HS-5 (cell line): Measurements from ENCODE around the gene USP53.
"Not testable (repeated sequence)": the region's sequence is repeated elsewhere in the genome, so short reads cannot be mapped to it uniquely, and the experiment has no call there.

Experiments
- DNase-seq: peaks from one replicate; pipeline ENCODE4 v3.0.0-alpha.2; 2012; ENCODE audit warnings: low read depth

The USP53 gene

GRCh38 chr4:119228406-119228805 lies 15.9 kb downstream of the USP53 start:
- DNase-seq, result no peak

- no peak for DNase-seq
Observed at GRCh38 chr4:119229908-119230687, 17.6 kb downstream of the USP53 start.

GRCh38 chr4:119231491-119231890 lies 19.0 kb downstream of the USP53 start:
- no peak for DNase-seq

GRCh38 chr4:119232286-119232685 lies 19.8 kb downstream of the USP53 start:
- DNase-seq, result no peak

- DNase-seq, result no peak
Observed at GRCh38 chr4:119233191-119233590, 20.7 kb downstream of the USP53 start.

GRCh38 chr4:119233750-119234149 lies 21.2 kb downstream of the USP53 start:
- DNase-seq, result no peak

GRCh38 chr4:119237201-119237600 lies 24.7 kb downstream of the USP53 start:
- DNase-seq, result no peak

GRCh38 chr4:119237642-119238041 lies 25.1 kb downstream of the USP53 start:
- no peak for DNase-seq

GRCh38 chr4:119238068-119238722 lies 25.7 kb downstream of the USP53 start:
- no peak for DNase-seq

GRCh38 chr4:119240128-119240527 lies 27.6 kb downstream of the USP53 start:
- DNase-seq, result no peak

- DNase-seq, result no peak
Observed at GRCh38 chr4:119240568-119240967, 28.1 kb downstream of the USP53 start.

- DNase-seq, result no peak
Observed at GRCh38 chr4:119242417-119242816, 29.9 kb downstream of the USP53 start.

- no peak for DNase-seq
Observed at GRCh38 chr4:119243868-119244267, 31.4 kb downstream of the USP53 start.

- no peak for DNase-seq
Observed at GRCh38 chr4:119244344-119244743, 31.8 kb downstream of the USP53 start.

GRCh38 chr4:119244832-119245231 lies 32.3 kb downstream of the USP53 start:
- DNase-seq, result no peak

- DNase-seq, result no peak
Observed at GRCh38 chr4:119246177-119246733, 33.7 kb downstream of the USP53 start.

GRCh38 chr4:119251037-119251436 lies 38.5 kb downstream of the USP53 start:
- DNase-seq, result not testable (repeated sequence)

- DNase-seq, result not testable (repeated sequence)
Observed at GRCh38 chr4:119255223-119255622, 42.7 kb downstream of the USP53 start.

- no peak for DNase-seq
Observed at GRCh38 chr4:119260528-119260927, 48.0 kb downstream of the USP53 start.

GRCh38 chr4:119261986-119262385 lies 49.5 kb downstream of the USP53 start:
- no peak for DNase-seq

- no peak for DNase-seq
Observed at GRCh38 chr4:119264743-119265142, 52.2 kb downstream of the USP53 start.

- DNase-seq, result no peak
Observed at GRCh38 chr4:119266153-119266552, 53.6 kb downstream of the USP53 start.

GRCh38 chr4:119268466-119268865 lies 56.0 kb downstream of the USP53 start:
- no peak for DNase-seq
